ENCODE measurements around the gene KCNIP4.

KCNIP4 gene

GRCh38 chr4:21450331-21450730 is 498.2 kb downstream of the KCNIP4 start:
- no peak overlapping the region for H3K4me3 ChIP-seq (ENCODE audit: control insufficient read depth, low read depth, low read length)
- TF ChIP-seq CTCF (IDR thresholded peaks at IDR 0.05; ENCODE audit: control insufficient read depth, insufficient read depth, low read depth, low read length, missing control alignments): no peak
- DNase-seq (ENCODE audit: low read depth): no peak

- no peak for DNase-seq (ENCODE audit: low read depth)
- no peak overlapping the region for H3K4me3 ChIP-seq (ENCODE audit: control insufficient read depth, low read depth, low read length)
- no peak for TF ChIP-seq CTCF (IDR thresholded peaks at IDR 0.05; ENCODE audit: control insufficient read depth, insufficient read depth, low read depth, low read length, missing control alignments)
Observed at GRCh38 chr4:21447301-21448054, 501.1 kb downstream of the KCNIP4 start.

- TF ChIP-seq CTCF (IDR thresholded peaks at IDR 0.05; ENCODE audit: control insufficient read depth, insufficient read depth, low read depth, low read length, missing control alignments): no peak
- DNase-seq (ENCODE audit: low read depth): no peak
- H3K4me3 ChIP-seq (ENCODE audit: control insufficient read depth, low read depth, low read length): no peak overlapping the region
Observed at GRCh38 chr4:21420166-21420565, 528.4 kb downstream of the KCNIP4 start.

GRCh38 chr4:21415728-21416127 is 532.8 kb downstream of the KCNIP4 start:
- no peak for TF ChIP-seq CTCF (IDR thresholded peaks at IDR 0.05; ENCODE audit: control insufficient read depth, insufficient read depth, low read depth, low read length, missing control alignments)
- DNase-seq (ENCODE audit: low read depth): no peak
- no peak overlapping the region for H3K4me3 ChIP-seq (ENCODE audit: control insufficient read depth, low read depth, low read length)

- no peak overlapping the region for H3K4me3 ChIP-seq (ENCODE audit: control insufficient read depth, low read depth, low read length)
- DNase-seq (ENCODE audit: low read depth): no peak
- TF ChIP-seq CTCF (IDR thresholded peaks at IDR 0.05; ENCODE audit: control insufficient read depth, insufficient read depth, low read depth, low read length, missing control alignments): no peak
Observed at GRCh38 chr4:21413807-21414370, 534.7 kb downstream of the KCNIP4 start.

- TF ChIP-seq CTCF (IDR thresholded peaks at IDR 0.05; ENCODE audit: control insufficient read depth, insufficient read depth, low read depth, low read length, missing control alignments): no peak
- H3K4me3 ChIP-seq (ENCODE audit: control insufficient read depth, low read depth, low read length): no peak overlapping the region
- DNase-seq (ENCODE audit: low read depth): no peak
Observed at GRCh38 chr4:21411086-21411485, 537.5 kb downstream of the KCNIP4 start.

All from AG09309 (cell line).